A549 (cell line): Measurements from ENCODE around the gene HIPK1.

Experiments used
- BCL3 ChIP-seq: fragments of >200 bp; sonication (Bioruptor Twin); formaldehyde crosslinking; IDR thresholded peaks from 3 replicates; pipeline ENCODE4 v1.6.1; 2016
- CBX2 ChIP-seq: fragments of 200-600 bp; sonication (generic); IDR thresholded peaks from 2 replicates; pipeline ENCODE4 v1.6.1; 2016; ENCODE audit warnings: low read depth, mild to moderate bottlenecking, borderline replicate concordance
- CTCF ChIP-seq: fragments of >200 bp; sonication (Bioruptor Twin); formaldehyde crosslinking; IDR thresholded peaks from 3 replicates; pipeline ENCODE4 v1.5.1; 2016
- E2F6 ChIP-seq: IDR thresholded peaks from 2 replicates; pipeline ENCODE4 v1.6.1; 2012; ENCODE audit warnings: low read depth, borderline replicate concordance
- MAX ChIP-seq: IDR thresholded peaks from 2 replicates; pipeline ENCODE4 v1.6.1; 2012

- TF ChIP-seq E2F6 (no peak), CTCF (no peak), CBX2 (no peak), BCL3 (no peak), MAX (no peak)
Observed at GRCh38 chr1:114008480-114008941, 79.4 kb downstream of the HIPK1 start.
